Measurements from ENCODE around the gene STAB2.

- no peak for TF ChIP-seq CTCF (IDR thresholded peaks at IDR 0.05)
- no peak for TF ChIP-seq POLR2AphosphoS5 (IDR thresholded peaks at IDR 0.05)
- no peak for TF ChIP-seq POLR2A (IDR thresholded peaks at IDR 0.05)
- TF ChIP-seq EP300 (IDR thresholded peaks at IDR 0.05): no peak
Measured at GRCh38 chr12:103677905-103678304, 90.8 kb downstream of the STAB2 start.

Data from sigmoid colon (tissue), 4 donors.